ENCODE measurements around the gene CLN6. TPM values are rescaled to one million over a fixed set of nuclear protein-coding genes. Genes with fewer than 3 reads are reported as not detected.
"Not testable (repeated sequence)": the region's sequence is repeated elsewhere in the genome, so short reads cannot be mapped to it uniquely, and the experiment has no call there.

Gene CLN6
- polyA plus RNA-seq, 5 donors = 28.5 to 40.1 (median 35.0) TPM

DNA sequence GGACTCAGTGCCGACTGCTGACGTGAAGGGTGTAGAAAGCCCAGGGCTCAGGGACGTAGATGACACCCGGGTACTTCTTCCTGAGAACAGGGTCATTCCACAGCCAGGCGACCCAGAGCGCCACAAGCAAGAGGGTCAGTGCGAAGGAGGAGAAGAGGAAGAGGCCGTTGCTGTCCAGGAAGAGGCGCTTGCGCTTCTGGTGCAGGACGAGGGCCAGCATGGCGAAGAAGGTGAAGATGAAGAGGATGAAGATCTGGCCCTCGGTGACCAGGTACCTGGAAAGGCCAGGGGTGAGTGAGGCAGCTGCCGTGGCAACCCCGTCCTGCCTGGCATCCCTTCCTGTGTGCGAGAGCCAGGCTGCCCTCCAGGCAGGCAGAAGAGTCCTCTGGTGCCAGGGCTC lies 21.4 kb downstream of the CLN6 start:
- no peak for DNase-seq

DNA sequence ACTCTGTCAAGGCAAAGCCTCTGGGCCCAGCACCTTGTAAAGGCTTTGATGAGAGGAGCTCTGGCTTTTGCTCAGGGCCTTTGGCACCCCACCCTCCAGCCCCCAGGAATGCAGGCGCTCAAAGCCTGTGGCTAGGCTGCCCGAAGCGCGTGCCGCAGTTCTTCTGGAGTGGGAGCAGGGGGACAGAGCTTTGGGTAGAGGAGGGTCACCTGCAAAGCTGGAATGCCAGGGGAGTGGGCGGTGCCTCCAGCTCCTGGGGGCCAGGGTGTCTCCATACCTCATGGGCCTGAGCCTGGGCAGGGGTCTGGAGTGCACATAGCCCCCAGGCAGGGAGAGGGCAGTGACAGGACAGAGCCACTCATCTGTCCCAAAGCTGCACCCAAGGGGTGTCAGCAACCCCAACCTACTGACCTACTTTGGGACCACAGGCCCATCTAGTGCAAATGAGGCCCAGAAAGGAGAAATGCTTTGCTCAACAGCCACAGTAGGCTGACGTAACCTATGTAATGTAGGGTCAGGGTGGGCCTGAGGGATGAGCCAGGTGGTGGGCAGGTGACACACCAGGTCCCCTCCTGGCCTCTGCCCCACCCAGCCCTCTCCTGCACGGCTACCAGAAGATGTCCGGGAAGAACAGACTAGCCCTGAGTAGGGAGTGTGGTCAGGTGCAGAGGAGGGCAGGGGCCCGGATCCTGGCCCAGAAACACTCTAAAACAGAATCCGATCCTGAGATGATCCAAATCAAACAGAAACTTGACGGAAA lies 22.2 kb downstream of the CLN6 start:
- DNase-seq = no peak

DNA sequence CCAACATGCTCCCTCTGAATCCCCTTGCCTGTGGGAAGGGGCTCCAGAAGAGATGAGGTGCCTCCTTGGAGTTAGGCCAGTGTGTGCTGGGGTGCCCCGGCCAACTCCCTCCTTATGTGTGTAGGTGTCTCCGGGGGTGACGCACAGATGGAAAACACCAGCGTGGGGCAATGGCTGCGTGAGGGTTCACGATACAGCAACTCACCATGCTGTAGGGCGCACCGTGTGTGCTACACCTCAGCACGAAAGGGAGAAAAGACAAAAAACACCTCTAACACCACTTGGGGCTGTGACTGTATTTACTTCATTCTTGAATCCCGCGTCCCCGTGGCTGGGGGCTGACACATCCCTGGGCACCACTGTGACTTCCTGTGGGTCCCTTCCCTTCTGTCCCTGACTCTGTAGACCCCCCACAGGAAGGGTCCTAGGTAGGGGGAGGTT lies 22.8 kb downstream of the CLN6 start:
- DNase-seq = no peak

DNA sequence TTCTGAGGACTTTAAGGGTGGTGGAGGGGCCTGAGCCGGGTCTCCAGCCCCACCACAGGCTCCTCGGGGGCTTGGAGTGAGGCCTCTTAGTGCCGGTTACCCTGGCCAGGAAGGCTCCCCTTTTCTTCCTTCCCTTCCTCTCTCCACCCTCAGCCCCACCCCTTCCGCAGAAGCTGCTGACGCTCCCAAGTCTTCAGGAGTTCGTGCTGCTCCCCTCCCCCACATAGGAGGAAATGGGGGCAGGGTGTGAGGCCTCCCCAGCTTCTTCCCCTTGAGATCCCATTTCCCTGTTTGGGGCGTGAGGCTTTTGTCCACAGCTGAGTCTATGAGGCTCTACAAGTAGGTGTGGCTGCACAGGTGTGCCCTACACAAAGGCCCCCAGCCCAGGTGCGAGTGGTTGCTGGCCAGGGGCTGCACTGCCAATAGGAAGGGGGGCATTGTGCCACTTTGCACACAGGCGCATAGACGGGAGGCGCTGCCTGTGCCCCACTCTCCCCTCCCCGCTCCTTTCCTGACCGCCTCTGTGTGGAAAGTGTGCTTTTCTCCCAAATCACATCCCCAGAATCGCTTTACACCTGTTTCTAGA lies 23.5 kb downstream of the CLN6 start:
- DNase-seq = peak; percentile 49 to 50

DNA sequence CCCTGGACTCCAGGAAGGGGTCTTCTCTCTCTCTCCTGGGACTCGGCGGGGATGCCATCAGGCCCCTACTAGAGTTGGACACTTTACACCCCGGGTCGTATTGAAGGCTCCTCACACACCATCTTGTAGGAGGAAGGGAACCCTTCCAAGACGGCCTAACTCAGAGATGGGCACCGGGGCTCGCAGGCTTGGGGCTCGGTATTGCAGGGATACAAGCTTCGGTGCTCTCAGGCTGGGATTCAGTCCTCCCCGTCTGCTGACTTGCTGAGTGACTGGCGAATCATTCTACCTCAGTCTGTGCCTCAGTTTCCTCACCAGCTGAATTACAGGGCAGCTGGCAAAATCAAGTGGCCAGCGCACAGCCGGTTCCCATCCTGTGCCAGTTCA lies 24.0 kb downstream of the CLN6 start:
- DNase-seq = no peak

DNA sequence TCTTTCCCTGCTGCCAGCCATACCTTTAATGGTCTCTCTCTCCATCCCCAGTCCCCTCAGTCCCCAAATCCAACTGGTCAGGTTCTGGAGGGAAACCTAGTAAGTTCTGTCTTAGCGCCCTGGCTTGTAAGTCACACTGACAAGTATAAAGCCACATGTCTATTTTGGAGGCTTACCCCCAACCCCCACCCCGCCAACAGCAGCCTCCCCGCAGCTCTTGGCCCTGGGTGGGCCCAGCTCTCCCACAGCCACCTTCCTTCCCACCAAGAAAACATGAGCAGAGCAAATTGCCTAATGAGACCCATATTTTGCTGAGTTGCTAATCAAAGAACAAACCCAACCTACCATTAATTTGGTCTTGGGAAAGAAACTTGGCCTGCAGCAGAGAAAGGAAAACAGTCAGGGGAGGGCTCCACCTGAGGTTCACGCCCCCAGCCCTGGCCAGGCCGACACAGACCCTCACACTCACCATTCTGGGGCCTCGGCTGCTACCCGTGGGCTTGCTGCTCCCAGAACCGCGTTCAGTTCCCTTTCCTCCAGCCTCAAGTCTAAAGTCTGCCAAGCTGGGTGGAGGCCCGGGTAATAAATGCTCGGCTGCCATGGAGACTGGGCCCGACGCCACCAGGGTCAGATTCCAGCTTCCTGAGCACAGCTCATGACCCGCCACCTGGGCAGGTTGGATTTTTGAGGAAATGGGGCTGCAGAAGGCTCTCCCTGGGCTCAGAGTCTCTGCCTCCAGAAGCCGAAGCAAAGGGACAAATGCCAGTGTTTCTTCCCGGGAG lies 24.6 kb downstream of the CLN6 start, which contains the start of gene CALML4:
TSS of gene CALML4 (minus strand) at position 557 of the 782 bp plus-strand sequence. CDS start at position 472, 85 bp downstream.
- DNase-seq = peak; percentile 55 to 59

DNA sequence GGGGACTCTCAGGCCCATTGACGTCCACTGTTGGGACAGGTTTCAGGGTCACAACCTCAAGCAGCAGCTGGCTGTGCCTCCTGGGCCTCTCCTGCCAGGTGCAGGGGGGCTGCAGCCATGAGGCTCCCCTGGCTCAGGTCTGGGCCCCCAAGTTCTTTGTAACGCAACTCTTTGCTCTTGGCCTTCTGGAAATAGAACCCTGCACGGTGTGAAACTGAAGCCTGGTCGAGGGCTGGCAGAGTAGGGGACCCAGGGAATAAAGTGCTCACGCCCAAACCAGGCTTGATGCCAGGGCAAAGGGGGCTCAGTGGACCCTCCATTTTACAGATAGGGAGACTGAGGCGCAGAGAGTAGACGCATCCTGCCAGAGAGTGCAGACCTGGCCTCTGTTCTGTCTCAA lies 25.2 kb downstream of the CLN6 start:
- DNase-seq = no peak

DNA sequence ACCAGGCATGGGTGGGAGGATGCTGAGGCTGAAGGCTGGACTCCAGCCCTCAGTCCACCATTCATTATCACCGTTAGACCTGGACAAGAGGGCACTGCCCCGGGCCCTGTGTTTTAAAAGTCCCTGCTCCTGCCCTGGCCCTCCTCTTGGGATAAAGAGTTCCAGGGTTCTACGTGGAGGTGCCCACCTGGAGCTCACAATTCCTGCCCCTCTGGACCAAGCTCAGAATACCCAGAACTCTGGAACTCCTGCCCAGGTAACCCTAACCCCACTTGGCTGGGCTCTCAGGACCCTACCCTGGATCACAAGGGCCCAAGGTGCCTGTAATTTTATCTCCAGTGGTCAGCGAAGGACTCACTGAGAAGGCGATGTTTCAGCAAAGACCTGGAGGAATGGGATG lies 25.6 kb downstream of the CLN6 start:
- DNase-seq = no peak

DNA sequence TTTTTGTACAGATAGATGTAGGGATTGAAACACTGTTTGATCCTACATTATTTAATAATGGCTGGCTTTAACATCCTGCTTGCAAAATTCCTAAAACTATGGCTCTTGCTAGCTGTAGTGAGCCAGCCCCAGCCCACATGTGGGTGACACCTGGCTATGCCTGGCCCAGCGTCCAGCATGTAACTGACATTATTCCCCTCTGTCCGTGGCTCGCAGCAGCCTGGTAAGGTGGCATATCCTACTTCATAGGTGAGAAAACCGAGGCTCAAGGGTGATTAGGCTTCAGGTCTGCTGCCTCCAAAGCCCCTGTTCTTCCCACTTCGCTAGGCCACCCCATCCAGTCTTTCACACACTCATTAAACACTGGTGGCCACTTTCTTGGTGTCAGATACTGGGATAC lies 26.0 kb downstream of the CLN6 start:
- no peak for DNase-seq

DNA sequence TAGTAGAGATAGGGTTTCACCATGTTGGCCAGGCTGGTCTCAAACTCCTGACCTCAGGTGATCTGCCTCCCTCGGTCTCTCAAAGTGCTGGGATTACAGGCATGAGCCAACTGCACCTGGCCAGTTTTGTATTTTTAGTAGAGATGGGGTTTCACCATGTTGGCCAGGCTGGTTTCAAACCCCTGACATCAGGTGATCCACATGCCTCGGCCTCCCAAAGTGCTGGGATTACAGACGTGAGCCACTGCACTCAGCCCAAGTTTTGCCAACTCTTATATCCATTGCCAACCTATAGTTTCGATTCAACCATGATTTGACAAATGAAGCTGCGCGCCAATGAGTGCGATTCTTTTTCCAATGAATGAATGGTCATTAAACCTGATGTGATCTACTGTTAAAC lies 26.5 kb downstream of the CLN6 start:
- not testable (repeated sequence) for DNase-seq

DNA sequence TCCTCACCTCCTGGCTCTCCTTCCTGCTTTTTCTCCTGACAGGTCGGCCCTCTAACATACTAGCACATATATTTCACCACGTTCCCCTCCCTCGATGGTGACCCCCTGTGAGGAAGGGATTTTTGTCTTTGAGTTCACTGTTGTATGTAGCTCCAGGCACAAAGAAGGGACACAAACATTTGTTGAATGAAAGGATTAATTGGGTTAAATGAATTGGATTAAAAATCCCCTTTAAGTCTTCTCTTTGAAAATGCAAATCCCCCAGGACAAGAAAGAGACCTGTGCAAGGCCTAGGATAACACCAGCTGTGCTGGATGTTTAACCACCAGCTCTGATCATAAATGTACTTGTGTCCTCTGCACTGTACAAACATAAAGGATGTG lies 27.7 kb downstream of the CLN6 start:
- no peak for DNase-seq

DNA sequence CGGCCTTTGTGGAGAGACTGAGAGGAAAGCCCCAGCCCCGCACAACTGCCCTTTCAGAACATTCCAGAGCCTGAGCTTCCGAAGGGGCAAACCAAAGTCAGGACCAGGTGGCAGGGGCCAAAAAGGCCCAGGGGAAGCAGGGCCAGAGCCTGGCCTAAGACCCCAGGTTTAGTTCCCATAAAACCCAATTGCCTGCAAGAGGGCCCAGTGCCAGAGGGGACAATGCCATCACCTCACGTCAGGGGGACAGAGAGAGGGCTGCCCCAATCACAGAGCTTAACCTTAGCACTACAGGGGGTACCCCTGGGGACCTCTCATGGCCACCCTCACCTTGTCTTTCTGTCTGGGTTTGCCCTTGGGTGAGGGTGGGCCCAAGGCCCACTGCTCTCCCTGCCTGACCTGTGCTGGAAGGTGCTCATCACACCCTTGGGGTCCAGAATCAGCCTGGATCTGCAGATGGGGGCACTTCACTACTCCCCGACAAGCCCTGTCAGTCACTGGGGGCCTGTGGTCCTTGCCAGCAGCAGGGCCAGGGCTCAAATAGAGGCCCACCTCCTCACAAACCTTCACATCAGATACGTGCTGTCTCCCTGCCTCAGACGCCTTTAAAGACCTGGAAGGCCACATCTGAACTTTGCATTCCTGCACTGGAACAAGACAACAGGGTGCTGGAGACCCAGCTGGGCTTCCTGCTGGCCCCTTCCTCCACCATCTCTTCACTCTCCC lies 28.2 kb downstream of the CLN6 start:
- no peak for DNase-seq

DNA sequence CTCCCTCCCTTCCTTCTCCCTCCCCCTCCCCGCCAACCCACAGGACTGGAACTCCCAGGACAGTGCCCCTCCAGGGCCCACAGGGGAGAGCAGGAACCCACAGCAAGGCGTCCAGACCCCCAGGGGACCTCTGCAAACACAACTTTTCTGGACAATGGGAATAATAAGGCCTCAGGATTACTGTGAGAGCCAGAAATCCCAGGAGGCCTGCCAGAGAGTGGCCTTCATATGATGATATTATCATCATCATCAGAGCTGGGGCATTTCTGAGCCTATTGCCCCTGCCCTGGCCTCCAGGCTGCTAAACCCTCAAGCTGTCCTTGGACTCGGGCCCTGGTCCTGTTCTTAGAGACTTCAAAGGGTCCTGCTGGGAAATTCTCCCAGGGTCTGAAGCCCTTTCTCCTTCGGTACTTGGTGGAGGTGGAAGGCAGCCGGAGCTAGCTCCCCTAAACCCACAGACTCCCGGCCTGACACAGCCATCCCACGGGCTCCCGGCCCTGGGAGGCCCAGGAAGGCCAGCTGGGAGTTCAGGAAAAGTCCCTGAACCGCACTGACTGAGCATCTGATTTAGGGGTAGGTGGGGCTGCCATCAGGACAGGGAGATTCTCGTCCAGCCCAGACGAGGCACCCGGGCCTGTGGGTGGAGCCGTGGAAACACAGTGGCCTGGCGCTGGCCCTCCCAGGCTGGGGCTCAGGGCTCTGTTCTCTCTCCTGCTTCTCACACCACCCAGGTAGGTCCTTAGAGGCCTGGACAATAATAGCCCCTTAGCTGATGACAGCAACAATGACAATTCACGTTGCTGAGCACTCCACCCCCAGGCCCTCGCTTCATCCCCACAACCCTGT lies 29.3 kb downstream of the CLN6 start:
- no peak for DNase-seq

DNA sequence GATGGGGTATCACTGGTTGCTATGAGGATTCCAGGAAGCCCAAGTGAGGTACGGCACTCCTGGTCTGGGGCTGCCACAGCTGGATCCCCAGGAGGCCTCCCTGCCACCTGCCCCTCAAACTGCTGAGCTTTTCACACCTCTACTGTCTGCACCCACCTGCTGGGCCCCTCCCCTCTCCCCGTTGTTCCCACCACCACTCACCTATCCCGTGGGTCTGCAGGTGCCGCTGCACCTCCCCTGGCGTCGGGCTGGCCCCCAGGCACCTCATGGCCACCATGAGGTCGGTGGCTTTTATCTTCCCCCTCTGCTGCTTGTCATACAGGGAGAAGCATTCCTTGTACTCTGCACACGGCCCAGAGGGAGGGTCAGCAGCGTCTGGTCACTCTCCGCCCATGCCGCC lies 30.2 kb downstream of the CLN6 start:
- DNase-seq = no peak

DNA sequence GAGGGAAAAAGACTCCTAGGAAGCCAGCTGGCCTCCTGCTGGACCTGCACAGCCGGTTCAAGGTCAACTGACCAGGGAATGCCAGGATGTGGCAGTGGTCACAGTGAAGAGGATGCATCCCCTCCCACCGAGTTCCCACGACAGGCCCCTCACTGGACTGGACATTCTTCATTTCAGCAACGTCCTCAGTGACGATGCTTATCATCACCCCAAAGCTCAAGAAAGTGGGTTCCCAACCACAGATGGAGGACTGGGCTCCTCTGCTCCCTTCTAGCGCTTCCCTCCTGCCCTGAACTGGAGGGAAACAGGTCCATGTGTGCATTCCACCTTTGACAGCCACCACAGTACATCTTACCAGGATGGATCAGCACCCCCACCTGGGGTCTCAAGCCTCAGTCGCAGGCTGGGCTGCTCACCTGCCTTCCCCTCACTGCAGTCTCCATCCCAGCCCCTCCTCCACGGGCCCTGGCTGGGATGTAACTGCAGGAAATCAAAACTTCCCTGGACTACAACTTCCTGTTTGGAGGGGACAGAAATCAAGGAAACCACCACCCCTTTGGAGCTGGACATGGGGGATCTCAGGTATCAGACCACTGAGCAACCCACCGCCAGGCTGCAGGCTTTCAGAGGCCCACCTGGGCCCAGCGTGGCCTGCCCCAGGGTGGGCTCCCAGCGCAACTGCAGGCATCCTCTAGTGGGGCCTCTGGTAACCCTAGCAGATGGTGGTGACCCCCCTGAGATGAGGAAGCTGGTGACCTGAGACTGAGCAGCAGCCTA lies 31.7 kb downstream of the CLN6 start:
- DNase-seq = no peak

DNA sequence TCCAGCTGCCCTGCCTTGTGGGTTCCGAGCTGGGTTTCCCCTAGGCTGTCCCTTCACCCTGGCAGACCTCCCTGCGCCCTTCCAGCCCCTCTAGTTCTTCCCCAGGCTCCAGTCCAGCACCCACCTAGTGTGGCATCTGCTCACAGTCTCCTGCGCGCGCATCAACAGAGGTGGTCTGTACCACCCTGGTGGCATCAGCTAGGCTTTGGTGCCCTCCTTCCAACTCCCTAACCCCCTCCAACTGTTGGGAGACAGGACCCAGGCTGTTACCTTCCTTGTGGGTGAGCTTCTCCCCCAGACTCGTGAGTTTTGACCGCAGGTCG lies 32.4 kb downstream of the CLN6 start:
- no peak for DNase-seq

DNA sequence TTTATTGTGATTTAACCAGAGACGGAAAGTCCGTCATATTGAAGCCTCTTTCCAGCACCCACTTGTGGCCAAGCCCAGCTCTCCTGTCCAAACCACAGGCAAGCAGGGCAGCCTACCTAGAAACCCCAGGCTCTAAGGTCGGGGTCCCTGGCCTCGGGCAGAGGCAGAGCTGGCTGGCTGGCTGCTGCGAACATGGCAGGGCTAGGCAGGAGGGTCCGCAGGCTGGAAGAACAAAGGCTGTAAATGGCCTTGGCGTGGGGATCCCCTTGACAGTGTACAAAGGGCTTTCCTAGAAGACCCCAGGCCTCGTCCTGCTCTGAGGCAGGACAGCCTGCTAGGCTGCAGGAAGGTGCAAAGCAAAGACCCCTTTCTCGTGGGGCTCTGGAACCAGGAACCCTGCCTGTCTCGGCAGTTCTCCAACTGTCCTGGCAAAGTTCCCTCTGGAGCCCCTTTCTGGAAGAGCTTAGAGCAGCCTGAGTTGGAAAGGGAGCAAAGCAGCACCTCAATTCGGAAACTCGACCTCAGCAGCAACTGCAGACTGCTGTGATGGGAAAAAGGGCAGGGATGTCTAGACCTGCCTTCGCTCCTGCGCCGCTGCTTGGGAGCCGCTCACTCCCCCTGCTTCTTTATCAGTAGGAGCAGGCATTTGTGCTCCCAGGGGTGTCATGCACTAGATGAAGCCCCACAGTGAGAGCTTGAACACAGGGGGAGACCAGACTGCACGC lies 32.9 kb downstream of the CLN6 start:
- no peak for DNase-seq

DNA sequence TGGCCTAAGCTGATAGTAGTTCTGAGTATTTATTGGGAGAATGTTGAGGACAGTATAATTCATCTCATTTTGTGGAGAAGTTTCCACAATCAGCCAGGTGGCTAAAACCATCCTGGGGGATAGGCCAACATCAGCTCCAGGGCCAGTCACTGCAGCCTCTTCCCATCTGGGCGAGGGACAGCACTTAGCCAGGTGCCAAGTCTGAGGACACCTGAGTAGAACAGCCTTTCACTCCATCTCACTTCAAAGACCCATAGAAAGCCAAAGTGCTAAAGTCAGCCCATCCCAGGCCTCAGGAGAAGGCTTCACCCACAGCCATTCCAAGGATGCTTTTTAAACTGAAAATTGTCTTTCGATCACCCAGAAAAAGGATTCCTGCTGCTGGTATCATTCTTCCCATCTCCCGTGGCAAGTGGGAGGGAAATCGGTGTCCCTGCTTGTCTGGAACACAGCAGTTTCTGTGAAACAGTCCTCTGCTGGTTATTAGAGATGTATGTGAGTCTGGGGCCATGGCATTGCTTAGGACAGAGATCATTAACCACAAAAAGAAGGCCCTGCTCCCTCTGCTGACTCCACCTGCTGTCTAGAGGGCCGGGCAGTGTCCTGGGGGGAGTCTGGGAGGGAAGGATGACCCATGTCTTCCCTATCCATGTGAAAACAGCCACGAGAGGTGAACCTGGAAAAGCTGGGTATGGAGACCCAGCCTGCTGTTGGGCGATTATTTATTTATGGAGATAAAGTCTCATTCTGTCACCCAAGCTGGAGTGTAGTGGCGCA lies 34.0 kb downstream of the CLN6 start:
- no peak for DNase-seq
